Tongue (tissue), 2 donors: Measurements from ENCODE around the gene TMCC2. TPM values are rescaled to one million over a fixed set of nuclear protein-coding genes. Genes with fewer than 3 reads are reported as not detected.
A peak's percentile ranks its signal among the peaks of the same experiment; 100 is the strongest.
"Not testable (repeated sequence)": the region's sequence is repeated elsewhere in the genome, so short reads cannot be mapped to it uniquely, and the experiment has no call there.

Experiments
- DNase-seq: peaks from one replicate; pipeline ENCODE4 v3.0.0-alpha.2; 2015
- total RNA-seq: library from RNA; depleted of rRNA; stranded (reverse); fragments of >200 nt; gene quantifications from one replicate; pipeline ENCODE4 v1.2.3, GENCODE V29; 2014

The TMCC2 gene
- total RNA-seq, 1 donor from 2014 or later: 14.1 TPM

DNA sequence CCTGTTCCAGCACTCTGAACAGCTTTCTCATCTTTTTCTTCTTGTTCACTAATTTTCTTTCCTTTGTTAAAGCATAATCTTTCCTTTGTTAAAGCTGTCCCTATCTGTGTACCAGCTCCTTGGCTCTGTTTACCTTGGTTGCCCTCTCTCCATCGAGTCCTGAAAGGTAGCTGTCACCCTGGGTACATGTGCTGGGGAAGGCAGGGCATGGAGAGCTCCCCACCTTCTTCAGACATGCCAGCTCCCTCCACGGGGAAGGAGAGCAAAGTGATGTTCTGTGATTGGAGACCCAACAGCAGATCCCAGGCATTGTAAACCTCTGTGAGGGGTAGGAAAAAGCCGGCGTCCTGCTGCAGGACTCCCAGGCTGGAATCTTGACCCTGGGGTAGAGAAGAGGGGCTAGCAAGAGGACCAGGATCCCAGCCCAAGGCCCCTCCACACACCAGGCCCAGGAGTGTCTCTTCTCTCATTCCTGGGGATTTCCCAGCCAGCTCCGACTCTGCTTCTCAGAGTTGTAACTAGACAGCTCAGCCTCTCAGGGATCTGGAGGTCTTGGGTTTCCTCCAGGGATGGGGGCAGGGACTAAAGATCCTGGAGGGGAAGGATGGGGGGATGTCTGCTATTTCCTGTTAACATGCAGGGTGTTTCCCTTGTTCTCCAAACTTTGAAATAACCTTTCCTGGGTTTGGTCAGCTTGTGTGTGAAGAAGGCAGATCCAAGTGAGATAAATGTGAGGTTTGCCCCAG, 34.4 kb downstream of the TMCC2 start:
- peak; percentile 36 for DNase-seq

DNA sequence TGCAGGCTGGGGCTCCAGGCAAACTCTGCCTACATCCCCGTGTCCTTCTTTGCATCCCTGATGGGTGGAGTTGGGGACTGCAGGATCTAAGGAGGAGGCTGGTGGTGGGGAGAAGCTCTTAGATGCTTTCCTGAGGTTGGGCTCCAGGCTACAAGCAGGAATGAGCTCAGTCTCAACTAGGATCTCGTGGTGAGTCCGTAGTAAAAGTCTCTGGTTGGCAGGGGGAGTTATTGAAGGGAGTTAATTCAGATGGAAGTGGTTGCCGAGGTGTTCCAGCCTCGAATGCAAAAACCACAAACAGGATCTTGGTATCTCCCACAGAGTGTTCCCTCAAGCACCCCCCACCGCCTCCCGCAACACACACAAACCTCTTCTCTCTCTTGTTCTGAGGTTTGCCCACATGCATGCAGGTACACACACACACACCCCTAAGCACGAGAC, 35.0 kb downstream of the TMCC2 start:
- DNase-seq: no peak

DNA sequence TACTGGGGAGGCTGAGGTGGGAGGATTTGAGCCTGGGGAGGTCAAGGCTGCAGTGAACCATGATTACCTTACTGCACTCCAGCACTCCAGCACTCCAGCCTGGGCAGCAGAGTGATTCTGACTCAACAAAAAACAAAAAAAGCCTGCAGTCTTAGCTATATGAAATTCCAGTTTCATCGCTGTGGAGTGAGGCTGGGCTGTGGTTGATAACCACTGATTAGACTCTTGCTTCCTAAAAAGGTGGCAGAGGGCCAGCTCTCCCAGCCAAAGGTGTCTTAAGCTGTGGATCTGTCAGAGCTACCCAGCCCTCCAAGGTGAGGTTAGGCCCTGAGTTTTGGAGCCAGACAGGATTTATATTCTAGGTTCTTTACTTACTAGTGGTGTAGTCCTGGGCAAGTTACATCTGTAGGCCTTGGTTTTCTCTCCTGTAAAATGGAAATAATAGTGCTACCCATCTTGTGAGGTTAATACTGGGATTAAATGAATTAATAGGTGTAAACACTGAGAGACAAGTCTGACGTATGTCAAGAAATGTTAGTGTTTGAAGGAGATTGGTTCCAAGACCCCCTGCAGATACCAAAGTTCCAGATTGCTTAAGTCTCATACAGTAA, 35.9 kb downstream of the TMCC2 start:
- DNase-seq: no peak

DNA sequence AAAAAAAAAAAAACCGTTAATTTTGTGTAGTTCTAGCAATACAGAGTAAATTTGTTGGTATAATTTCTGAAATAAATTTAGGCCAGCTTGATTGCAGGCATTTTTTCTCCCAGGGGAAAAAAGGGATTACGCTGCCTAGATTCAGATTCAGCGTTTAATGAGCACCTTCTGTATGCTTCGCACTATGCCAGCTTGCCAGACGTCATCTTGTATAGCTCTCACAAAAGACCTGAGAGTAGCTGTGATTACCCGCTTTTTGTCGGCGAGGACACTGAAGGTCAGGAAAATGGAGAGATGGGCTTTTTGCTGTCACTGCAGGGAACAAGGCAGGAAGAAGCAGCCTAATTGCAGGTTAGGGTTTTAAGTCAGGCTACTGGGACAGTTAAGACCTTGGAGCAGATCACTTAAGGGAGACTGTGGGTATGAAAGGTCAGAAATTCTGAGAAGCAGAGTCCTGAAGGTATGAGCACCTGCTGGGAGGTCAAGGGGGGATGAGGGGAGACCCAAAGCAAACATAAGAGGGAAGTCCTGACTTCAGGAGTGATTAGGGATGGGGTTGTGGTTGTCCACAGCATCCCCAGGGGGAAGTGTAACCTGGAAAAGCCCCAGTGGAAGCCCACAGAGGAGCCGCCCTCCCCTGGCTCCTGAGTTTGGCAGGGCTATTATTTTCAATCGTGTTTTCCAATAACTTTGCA, 39.0 kb downstream of the TMCC2 start:
- no peak for DNase-seq

DNA sequence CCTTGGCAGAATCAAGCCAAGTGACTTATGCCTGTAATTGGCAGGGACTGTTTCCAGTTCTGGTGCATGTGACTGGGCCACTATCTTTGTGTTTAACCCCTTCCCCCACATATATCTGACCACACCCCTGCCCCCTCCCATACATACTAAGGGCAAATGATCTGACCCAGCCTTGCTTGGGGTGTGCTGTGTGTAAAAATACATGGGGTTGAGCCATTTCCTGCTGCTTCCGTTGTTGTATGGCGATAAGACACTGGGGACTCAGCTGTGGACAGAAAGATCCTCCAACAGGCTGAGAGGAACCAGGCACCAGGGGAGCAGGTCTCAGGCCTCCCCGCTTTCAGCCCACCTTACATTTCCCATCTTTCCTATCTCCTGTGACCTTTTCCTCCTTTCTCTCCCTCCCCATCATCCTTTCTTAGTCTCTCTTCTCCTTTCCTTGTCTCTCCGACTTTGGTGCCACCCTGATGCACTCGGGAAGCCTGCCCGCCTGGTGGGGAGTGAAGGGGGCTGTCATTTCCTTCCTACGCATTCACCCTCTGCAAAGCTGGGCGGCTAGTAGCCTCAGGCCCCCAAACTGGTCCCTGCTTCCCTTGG, 39.7 kb downstream of the TMCC2 start:
- DNase-seq: no peak

DNA sequence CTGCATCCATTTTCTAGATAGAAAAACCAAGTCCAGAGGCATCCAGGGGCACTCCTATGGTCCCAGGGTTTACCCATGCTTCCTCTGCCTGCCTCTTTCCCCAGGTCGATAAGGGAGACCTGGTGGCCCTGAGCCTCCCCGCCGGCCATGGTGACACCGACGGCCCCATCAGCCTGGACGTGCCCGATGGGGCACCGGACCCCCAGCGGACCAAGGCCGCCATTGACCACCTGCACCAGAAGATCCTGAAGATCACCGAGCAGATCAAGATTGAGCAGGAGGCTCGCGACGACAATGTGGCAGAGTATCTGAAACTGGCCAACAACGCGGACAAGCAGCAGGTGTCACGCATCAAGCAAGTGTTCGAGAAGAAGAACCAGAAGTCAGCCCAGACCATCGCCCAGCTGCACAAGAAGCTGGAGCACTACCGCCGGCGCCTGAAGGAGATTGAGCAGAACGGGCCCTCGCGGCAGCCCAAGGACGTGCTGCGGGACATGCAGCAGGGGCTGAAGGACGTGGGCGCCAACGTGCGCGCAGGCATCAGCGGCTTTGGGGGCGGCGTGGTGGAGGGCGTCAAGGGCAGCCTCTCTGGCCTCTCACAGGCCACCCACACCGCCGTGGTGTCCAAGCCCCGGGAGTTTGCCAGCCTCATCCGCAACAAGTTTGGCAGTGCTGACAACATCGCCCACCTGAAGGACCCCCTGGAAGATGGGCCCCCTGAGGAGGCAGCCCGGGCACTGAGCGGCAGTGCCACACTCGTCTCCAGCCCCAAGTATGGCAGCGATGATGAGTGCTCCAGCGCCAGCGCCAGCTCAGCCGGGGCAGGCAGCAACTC, 41.3 kb downstream of the TMCC2 start:
- no peak for DNase-seq

DNA sequence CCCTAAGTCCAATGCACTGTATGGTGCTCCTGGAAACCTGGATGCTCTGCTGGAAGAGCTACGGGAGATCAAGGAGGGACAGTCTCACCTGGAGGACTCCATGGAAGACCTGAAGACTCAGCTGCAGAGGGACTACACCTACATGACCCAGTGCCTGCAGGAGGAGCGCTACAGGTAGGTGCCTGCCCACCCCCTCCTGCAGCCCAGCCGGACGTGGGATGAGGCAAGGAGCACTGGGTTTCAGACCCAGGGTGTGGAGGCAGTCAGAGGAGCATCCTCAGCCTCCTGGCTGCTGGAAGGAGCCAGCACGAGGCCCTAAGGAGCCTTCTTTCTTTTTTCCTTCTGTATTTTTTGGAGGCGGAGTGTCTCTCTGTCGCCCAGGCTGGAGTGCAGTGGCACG, 42.0 kb downstream of the TMCC2 start:
- no peak for DNase-seq

DNA sequence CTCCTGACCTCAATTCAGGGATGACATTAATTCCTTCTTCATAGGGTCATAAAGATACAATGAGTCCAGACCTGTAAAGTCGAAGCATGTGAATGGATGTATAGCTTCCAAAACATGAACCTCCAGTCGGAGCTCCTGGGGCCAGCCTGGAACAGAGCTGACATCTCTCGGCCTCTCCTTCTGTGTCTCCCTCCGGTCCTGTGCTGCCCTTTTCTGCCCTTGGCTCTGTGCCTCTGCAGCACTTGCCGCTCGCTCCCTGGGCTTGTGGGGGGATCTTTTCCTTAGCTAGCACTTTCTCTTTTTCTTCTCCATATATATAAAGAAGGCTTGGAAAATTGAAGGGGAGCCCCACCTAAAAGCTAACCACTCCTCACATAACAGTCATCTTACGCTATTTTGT, 42.5 kb downstream of the TMCC2 start:
- no peak for DNase-seq

DNA sequence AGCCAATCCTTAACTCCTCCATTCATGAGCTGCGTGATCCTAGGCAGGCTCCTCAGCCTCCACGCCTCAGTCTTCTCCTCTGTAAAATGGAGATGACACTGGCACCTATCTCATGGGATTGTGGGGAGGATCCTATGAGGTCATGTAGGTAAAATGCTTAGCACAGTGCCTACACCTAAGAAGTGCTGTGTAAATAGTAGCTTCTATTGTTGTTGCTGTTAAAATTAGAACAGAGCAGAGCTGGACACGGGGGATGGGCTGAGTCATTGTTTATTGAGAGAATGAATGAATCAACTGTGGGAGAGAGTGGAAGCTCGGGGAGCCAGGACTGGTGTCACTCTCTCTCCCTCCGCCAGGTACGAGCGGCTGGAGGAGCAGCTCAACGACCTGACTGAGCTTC, 43.0 kb downstream of the TMCC2 start:
- no peak for DNase-seq

DNA sequence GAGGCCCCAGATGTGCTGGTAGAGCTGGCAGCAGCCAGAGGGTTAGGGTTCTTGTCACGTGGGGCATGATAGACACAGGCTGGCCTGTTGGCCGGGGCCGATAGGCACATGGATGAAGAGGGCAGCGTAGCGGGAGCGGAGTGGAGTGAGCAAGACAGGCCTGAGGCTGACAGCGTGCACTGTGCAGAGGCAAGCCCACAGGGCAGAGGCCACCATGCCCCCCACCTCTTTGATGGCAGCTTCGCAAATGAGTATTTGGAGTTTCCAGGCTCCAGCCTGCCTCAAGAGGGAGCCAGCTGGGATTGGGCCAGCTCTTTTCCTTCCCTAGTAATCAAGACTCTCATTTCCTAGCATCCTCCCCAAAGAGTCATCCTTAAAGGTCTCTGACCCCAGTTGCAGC, 43.5 kb downstream of the TMCC2 start:
- DNase-seq: no peak

DNA sequence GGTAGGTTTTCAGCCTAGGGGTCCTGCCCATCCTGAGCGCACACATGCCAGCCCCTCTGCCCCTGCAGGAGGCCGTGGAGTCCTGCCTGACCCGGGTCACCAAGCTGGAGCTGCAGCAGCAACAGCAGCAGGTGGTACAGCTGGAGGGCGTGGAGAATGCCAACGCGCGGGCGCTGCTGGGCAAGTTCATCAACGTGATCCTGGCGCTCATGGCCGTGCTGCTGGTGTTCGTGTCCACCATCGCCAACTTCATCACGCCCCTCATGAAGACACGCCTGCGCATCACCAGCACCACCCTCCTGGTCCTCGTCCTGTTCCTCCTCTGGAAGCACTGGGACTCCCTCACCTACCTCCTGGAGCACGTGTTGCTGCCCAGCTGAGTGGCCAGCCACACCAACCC, 44.0 kb downstream of the TMCC2 start:
- DNase-seq: no peak

DNA sequence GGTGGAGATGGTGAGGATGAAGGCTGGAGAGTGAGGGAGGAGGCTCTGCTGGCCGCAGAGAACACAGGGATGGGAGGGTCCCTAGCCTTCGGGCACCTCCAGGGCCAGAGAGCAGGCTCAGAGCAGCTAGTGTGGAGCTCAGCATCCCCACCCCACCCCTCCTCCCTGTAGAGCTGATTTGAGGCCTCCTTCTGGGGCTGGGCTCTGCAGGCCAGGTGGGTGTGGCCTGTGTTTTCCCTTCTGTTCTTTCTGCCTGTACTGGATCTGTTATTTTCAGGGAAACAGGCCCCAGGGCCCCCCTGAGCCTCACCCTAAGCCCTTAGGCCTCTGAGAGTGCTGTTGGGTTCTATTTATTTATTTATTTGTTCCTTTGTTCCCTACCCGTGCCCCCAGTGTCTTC, 44.8 kb downstream of the TMCC2 start:
- no peak for DNase-seq

DNA sequence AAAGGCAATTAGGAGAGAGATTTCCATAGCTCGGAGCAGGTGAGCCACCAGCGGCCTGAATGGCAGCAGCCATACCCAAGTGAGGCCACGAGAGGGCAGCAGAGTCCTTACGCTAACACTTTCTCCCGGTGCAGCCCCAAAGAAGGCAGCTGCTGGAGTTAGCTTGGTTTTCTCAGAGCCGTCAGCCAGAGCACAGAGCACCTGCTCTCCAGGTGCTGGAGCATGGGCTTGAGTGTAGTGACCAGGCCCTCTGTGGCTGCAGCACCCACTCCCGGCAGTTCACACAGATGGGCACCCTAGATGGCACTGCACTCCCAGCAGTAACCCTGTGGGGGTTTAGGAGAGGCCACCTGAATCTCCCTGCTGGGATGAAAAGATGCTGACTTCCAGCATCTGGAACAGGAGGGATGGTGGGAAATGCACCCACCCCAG, 45.8 kb downstream of the TMCC2 start:
- peak; percentile 91 for DNase-seq

DNA sequence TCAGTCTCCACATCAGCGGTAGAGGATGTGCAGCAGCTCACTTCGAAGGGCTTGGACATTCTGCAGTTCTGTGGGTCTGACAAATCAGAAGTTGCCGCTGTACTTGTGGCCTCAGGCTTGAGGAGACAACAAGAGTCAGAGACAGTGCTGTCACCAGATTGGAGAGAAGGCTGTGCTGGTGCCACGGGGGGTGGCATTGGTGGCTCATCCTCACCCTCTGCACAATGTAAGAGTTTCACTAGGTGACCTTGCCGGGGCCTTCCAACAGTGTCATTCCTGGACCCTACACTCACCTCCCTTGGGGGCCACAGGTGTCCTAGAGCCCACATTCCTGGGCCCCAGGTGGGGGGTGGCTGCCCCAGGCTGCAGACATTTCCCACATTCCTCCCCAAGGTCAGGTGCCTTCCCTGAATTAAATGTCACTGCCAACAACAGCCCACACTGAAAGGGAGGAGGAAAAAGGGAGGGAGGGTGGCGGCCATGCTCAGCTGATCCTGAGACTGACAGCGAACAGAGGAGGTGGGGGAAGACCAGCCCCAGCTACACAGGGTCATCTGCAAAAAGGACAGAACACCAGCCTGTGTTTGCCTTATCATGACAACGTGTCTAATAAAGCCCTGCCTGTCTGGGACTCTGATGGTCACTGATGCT, 46.4 kb downstream of the TMCC2 start:
- no peak for DNase-seq

DNA sequence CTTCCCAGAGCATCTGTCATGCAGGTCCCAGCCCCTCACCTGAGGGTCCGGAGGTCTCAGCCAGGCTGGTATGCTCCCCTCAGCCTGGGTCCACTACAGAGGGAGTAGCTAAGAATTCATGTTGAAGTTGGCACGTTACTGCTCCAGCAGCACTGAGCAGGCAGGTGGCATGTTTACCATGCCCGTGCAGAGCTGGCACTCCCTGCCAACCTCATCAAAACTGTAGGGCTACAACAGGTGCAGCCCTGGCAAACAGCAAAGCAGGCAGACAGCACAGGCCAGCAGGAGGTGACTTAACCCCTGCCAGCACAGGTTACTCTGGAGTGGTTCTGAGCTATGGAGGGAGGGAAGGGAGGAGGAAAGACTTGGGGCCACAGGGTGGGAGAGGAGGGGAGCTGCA, 47.4 kb downstream of the TMCC2 start:
- no peak for DNase-seq

DNA sequence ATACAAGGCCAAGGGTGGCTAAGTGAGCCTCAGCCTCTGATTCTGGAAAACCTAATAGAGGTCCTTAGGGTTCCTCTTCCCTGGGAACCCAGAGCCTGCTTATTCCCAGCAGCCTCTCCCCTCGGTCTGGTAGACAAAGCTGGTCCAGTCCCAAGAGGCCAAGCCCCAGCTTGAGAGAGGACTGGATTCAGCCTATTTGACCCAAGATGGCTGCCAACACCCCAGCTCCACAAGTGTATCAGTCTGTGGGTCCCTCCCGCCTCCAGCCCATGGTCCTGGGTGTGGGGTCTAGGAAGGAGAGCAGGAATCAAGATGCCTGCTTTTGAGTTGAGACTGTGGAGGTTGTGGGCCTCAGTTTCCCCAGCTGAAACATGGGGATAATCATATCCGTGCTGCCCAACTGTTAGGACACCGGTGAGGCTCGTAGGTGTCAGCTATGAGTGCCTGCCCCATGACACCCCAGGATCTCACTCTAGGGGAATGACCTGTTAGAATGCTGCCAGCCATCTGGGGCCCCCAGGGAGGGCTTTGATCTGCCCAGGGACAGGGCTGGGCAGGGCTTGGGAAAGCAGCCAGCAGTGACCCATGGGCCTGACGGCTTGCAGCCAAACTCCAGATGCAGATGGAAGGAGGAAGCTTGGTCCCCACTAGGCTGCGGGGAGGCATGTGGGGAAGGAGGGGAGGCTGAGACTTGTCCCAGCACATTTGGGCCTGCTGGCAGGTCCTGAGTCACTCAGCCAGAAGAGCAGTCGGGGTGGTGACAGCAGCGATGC, 48.4 kb downstream of the TMCC2 start:
- no peak for DNase-seq

DNA sequence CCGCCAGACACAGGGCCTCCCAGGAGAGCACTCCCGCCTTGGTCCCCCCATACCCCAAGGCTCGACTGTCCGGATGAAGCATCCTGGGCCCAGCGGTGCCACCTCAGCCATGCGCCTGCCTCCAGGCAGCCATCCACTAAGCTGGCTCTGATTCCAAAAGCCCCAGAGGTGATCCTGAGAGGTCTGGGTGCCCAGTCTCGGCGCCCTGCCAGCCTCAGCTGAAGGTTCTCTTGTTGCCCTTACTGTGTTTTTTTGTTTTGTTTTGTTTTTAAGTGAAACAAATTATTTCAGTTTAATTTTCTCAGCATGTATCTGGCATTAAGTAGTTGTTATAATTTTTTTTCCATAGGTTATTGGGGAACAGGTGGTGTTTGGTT, 48.9 kb downstream of the TMCC2 start:
- no peak for DNase-seq

DNA sequence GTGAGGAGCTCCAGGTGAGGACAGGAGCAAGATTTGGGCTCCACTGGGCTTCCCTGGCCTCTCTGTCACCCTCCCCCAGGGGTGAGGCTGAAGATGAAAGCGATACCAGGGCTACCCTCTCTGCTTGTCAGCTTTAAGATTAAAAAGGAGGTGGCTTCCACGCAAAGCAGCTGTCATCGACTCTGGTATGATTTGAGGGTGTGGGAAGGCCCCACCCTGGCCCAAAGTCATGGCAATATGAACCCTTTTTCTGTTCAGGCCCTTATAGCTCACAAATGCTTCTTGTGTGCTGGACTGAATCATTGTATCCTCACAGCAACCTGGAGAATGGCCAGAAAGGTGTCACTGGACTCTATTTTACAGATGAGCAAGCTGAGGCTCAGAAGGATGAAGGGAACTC, 52.2 kb downstream of the TMCC2 start:
- DNase-seq: no peak

DNA sequence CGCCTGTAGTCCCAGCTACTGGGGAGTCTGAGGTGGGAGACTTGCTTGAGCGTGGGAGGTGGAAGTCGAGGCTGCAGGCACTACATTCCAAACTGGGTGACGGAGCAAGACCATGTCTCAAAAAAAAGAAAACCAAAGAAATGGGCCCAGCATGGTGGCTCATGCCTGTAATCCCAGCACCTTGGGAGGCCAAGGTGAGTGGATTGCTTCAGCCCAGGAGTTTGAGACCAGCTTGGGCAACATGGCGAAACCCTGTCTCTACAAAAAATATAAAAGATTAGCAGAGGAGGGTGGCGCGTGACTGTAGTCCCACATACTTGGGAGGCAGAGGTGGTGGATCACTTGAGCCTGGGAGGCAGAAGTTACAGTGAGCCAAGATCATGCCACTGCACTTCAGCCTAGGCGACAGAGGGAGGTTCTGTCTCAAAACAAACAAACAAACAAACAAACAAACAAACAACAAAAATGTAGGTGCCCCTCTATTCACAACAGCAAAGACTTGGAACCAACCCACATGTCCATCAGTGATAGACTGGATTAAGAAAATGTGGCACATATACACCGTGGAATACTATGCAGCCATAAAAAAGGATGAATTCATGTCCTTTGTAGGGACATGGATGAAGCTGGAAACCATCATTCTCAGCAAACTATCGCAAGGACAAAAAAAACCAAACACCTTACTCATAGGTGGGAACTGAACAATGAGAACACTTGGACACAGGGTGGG, 53.1 kb downstream of the TMCC2 start:
- DNase-seq: not testable (repeated sequence)
